ENCODE measurements around the gene C1QL4. TPM values are rescaled to one million over a fixed set of nuclear protein-coding genes. Genes with fewer than 3 reads are reported as not detected.

Gene C1QL4
- total and polyA plus RNA-seq, 2 of the 8 experiments (the other 6 are each of a cell fraction or from before 2014, with no cell fraction given), result 0.28 to 0.63 TPM

GRCh38 chr12:49322708-49323523 is 14.1 kb downstream of the C1QL4 start, which contains the start of gene TROAP (continued):
- TF ChIP-seq BCL11A (IDR thresholded peaks at IDR 0.05; ENCODE audit: low read depth in 2 of 2, low read length in 2 of 2) (no peak), GTF2F1 (IDR thresholded peaks at IDR 0.05; ENCODE audit: borderline replicate concordance, low read depth, low read length) (no peak), TCF12 (IDR thresholded peaks at IDR 0.05; ENCODE audit: low read depth, low read length) (no peak), HDAC6 (IDR thresholded peaks at IDR 0.05; ENCODE audit: low read depth, low read length) (no peak), BRCA1 (IDR thresholded peaks at IDR 0.05; ENCODE audit: low read depth, low read length) (peak; percentile 68), USF2 (IDR thresholded peaks at IDR 0.05; ENCODE audit: low read length) (no peak), RFX5 (IDR thresholded peaks at IDR 0.05; ENCODE audit: borderline replicate concordance, low read depth, low read length) (no peak), CTBP2 (IDR thresholded peaks at IDR 0.05; ENCODE audit: borderline replicate concordance, insufficient read depth, insufficient read length, low read length) (no peak), ATF3 (IDR thresholded peaks at IDR 0.05; ENCODE audit: insufficient read depth, low read depth, low read length) (no peak), SRF (IDR thresholded peaks at IDR 0.05; ENCODE audit: low read depth, low read length) (no peak), CBX8 (IDR thresholded peaks at IDR 0.05; ENCODE audit: borderline replicate concordance, low read depth, low read length) (no peak), CHD2 (IDR thresholded peaks at IDR 0.05; ENCODE audit: low read length) (peak; percentile 88), RNF2 (IDR thresholded peaks at IDR 0.05; ENCODE audit: borderline replicate concordance, low read depth, low read length, missing control alignments, poor library complexity, severe bottlenecking) (no peak), POU5F1 (IDR thresholded peaks at IDR 0.05; ENCODE audit: low read depth, low read length) (no peak), JUND (IDR thresholded peaks at IDR 0.05; ENCODE audit: low read length) (no peak)

Data from H1 (cell line).